ENCODE data around the gene SP7. TPM values are rescaled to one million over a fixed set of nuclear protein-coding genes. Genes with fewer than 3 reads are reported as not detected.

The SP7 gene
- total RNA-seq, 2 donors from 2014 or later = not detected

- Mint-ChIP-seq H3K36me3 (ENCODE audit: low read depth) (no peaks in the 10 kb centered on the region), H3K4me3 (no peak overlapping the region), H3K4me1 (peaks cover 21% of the 10 kb centered on the region), H3K9me3 (no peaks in the 10 kb centered on the region), H3K27me3 (ENCODE audit: insufficient read depth) (peaks cover 63% of the 10 kb centered on the region), H3K27ac (no peak overlapping the region)
- H3K27me3 ChIP-seq (ENCODE audit: control insufficient read depth, insufficient read depth, low read length, poor library complexity, severe bottlenecking) = peaks cover 7% of the 10 kb centered on the region
- TF ChIP-seq, protein P1, sequence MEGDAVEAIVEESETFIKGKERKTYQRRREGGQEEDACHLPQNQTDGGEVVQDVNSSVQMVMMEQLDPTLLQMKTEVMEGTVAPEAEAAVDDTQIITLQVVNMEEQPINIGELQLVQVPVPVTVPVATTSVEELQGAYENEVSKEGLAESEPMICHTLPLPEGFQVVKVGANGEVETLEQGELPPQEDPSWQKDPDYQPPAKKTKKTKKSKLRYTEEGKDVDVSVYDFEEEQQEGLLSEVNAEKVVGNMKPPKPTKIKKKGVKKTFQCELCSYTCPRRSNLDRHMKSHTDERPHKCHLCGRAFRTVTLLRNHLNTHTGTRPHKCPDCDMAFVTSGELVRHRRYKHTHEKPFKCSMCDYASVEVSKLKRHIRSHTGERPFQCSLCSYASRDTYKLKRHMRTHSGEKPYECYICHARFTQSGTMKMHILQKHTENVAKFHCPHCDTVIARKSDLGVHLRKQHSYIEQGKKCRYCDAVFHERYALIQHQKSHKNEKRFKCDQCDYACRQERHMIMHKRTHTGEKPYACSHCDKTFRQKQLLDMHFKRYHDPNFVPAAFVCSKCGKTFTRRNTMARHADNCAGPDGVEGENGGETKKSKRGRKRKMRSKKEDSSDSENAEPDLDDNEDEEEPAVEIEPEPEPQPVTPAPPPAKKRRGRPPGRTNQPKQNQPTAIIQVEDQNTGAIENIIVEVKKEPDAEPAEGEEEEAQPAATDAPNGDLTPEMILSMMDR (conservative IDR thresholded peaks at IDR 0.05) = peak; percentile 63
- H3K9ac ChIP-seq (ENCODE audit: extremely low read depth, low read length, poor library complexity, severe bottlenecking) = no peak overlapping the region
- no peaks in the 10 kb centered on the region for H3K36me3 ChIP-seq (ENCODE audit: control insufficient read depth, insufficient read depth, low read length)
- no peak overlapping the region for H3K27ac ChIP-seq (ENCODE audit: low read depth, low read length)
- peaks cover 16% of the 10 kb centered on the region for H3K4me1 ChIP-seq (ENCODE audit: control insufficient read depth, insufficient read depth, low read length)
- DNase-seq = peak; percentile 90
- no peak overlapping the region for H3K4me3 ChIP-seq (ENCODE audit: low read length)
- 67% methylated on average over 16 of the region's 16 CpGs for WGBS, 2 experiments (ENCODE audit: insufficient coverage in 1 of 2, insufficient read length in 1 of 2)
- H3K9me3 ChIP-seq (ENCODE audit: control insufficient read depth, low read length) = no peaks in the 10 kb centered on the region
Measured at GRCh38 chr12:53328043-53328435, 8.1 kb downstream of the SP7 start.

DNA sequence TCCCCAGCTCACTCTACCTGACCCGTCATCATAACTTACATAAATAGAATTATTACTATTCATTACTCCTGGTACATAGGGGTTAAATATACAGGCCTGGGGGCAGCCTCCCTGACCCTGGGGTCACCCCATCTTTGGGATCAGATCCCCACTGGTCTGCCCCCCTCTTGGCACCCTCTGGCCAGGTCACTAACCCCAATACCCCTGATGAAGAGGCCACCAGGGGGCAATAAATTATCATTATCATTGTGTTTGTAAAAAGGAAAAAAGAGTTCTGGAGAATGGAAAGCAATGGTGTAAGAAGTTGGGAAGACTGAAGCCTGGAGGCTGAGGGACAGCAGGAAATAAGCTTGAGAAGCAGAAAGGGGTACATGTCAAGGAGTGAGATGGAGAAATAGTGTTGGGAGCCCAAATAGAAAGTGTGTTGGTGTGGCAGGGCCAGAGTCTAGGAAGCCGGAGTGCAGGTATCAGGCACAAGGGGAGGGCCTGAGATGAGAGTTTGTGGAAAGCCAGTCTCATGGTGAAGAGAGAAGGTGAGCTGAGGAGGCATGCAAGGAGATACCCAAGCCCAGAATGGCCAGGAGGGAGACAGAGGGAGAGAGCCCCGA, 8.6 kb downstream of the SP7 start:
- peaks cover 21% of the 10 kb centered on the region for H3K4me1 Mint-ChIP-seq
- no peak overlapping the region for H3K27ac Mint-ChIP-seq

GRCh38 chr12:53326460-53327185, 9.5 kb downstream of the SP7 start:
- peaks cover 64% of the 10 kb centered on the region for H3K27me3 Mint-ChIP-seq (ENCODE audit: insufficient read depth)
- H3K36me3 Mint-ChIP-seq (ENCODE audit: low read depth) = no peaks in the 10 kb centered on the region
- 76 to 77% methylated on average over 7 to 8 of the region's 8 CpGs for WGBS, 2 experiments (ENCODE audit: insufficient coverage in 1 of 2, insufficient read length in 1 of 2)
- no peak for DNase-seq
- Histone ChIP-seq H3K9me3 (ENCODE audit: control insufficient read depth, low read length) (no peaks in the 10 kb centered on the region), H3K36me3 (ENCODE audit: control insufficient read depth, insufficient read depth, low read length) (no peaks in the 10 kb centered on the region), H3K27me3 (ENCODE audit: control insufficient read depth, insufficient read depth, low read length, poor library complexity, severe bottlenecking) (peaks cover 7% of the 10 kb centered on the region), H3K9ac (ENCODE audit: extremely low read depth, low read length, poor library complexity, severe bottlenecking) (no peak overlapping the region), H3K27ac (ENCODE audit: low read depth, low read length) (no peak overlapping the region), H3K4me3 (ENCODE audit: low read length) (no peak overlapping the region), H3K4me1 (ENCODE audit: control insufficient read depth, insufficient read depth, low read length) (peaks cover 16% of the 10 kb centered on the region)
- TF ChIP-seq, protein P1 (conservative IDR thresholded peaks at IDR 0.05) = no peak
- no peaks in the 10 kb centered on the region for H3K9me3 Mint-ChIP-seq
- peak overlapping the region; percentile 51 for H3K4me3 Mint-ChIP-seq
- no peak overlapping the region for H3K27ac Mint-ChIP-seq
- peaks cover 23% of the 10 kb centered on the region for H3K4me1 Mint-ChIP-seq

More for the DNA sequence above, 8.6 kb downstream of the SP7 start:
- Histone ChIP-seq H3K4me3 (ENCODE audit: low read length) (no peak overlapping the region), H3K9ac (ENCODE audit: extremely low read depth, low read length, poor library complexity, severe bottlenecking) (no peak overlapping the region), H3K36me3 (ENCODE audit: control insufficient read depth, insufficient read depth, low read length) (no peaks in the 10 kb centered on the region), H3K4me1 (ENCODE audit: control insufficient read depth, insufficient read depth, low read length) (peaks cover 16% of the 10 kb centered on the region), H3K27me3 (ENCODE audit: control insufficient read depth, insufficient read depth, low read length, poor library complexity, severe bottlenecking) (peaks cover 7% of the 10 kb centered on the region), H3K9me3 (ENCODE audit: control insufficient read depth, low read length) (no peaks in the 10 kb centered on the region), H3K27ac (ENCODE audit: low read depth, low read length) (no peak overlapping the region)
- DNase-seq = no peak
- H3K36me3 Mint-ChIP-seq (ENCODE audit: low read depth) = no peaks in the 10 kb centered on the region
- no peaks in the 10 kb centered on the region for H3K9me3 Mint-ChIP-seq
- no peak overlapping the region for H3K4me3 Mint-ChIP-seq
- TF ChIP-seq, protein P1 (conservative IDR thresholded peaks at IDR 0.05) = peak; percentile 45
- 85 to 93% methylated on average over 3 of the region's 3 CpGs for WGBS, 2 experiments (ENCODE audit: insufficient coverage in 1 of 2, insufficient read length in 1 of 2)
- peaks cover 68% of the 10 kb centered on the region for H3K27me3 Mint-ChIP-seq (ENCODE audit: insufficient read depth)
